CD14-positive monocyte (primary cell): ENCODE data around the gene COL2A1. TPM values are rescaled to one million over a fixed set of nuclear protein-coding genes. Genes with fewer than 3 reads are reported as not detected.

ENCODE experiments used
- DNase-seq, 3 donors: peaks; one replicate each; pipeline ENCODE4 v3.0.0-alpha.2; 2011 to 2022
- H2AFZ ChIP-seq: 2 replicates; pipeline ENCODE4 v1.6.0; 2012; ENCODE audit warnings: mild to moderate bottlenecking, low read depth, low read length, inconsistent platforms; ENCODE audit not compliant: insufficient read depth, poor library complexity, severe bottlenecking
- H3K27ac ChIP-seq, 2 donors: 1 replicate in 1 of 2; 2 replicates in 1 of 2; pipeline ENCODE4 v1.5.1; 2012 to 2013; ENCODE audit warnings: low read length in 2 of 2, control low read depth in 1 of 2, inconsistent platforms in 1 of 2, low read depth in 1 of 2, mild to moderate bottlenecking in 1 of 2
- H3K27me3 ChIP-seq, 2 donors: one replicate each; pipeline versions ENCODE4 v1.6.0 to v1.6.1; 2011 to 2013; ENCODE audit warnings: low read length in 2 of 2; ENCODE audit not compliant: control insufficient read depth in 2 of 2, insufficient read depth in 2 of 2
- H3K36me3 ChIP-seq, 2 donors: replicated peaks in 1 of 2; 1 replicate in 1 of 2; 2 replicates in 1 of 2; pipeline versions ENCODE4 v1.5.1 to v1.6.1; 2012 to 2013; ENCODE audit warnings: low read length in 2 of 2, control low read depth in 1 of 2, inconsistent platforms in 1 of 2, mild to moderate bottlenecking in 1 of 2; ENCODE audit not compliant: insufficient read depth in 2 of 2, control insufficient read depth in 1 of 2
- H3K4me1 ChIP-seq, 2 donors: 1 replicate in 1 of 2; 2 replicates in 1 of 2; pipeline versions ENCODE4 v1.5.1 to v1.6.1; 2012 to 2013; ENCODE audit warnings: low read length in 2 of 2, control low read depth in 1 of 2, inconsistent platforms in 1 of 2, mild to moderate bottlenecking in 1 of 2, moderate library complexity in 1 of 2; ENCODE audit not compliant: insufficient read depth in 2 of 2, control insufficient read depth in 1 of 2
- H3K4me2 ChIP-seq: replicated peaks from 2 replicates; pipeline ENCODE3; 2012; ENCODE audit warnings: low read length, moderate library complexity, mild to moderate bottlenecking; ENCODE audit not compliant: poor library complexity, severe bottlenecking; ENCODE audit errors: extremely low read depth
- H3K4me3 ChIP-seq, 3 experiments: fragments of 200-600 bp in 1 of 3; sonication (generic) in 1 of 3; replicated peaks in 1 of 3; 1 replicate in 2 of 3; 2 replicates in 1 of 3; pipeline ENCODE4 v1.5.1; 2011 to 2013; ENCODE audit warnings: low read length in 3 of 3, mild to moderate bottlenecking in 3 of 3, control low read depth in 2 of 3, low read depth in 2 of 3, inconsistent platforms in 1 of 3, moderate library complexity in 1 of 3
- H3K79me2 ChIP-seq: 2 replicates; pipeline ENCODE4 v1.6.0; 2012; ENCODE audit warnings: mild to moderate bottlenecking, control low read depth, inconsistent platforms, low read length, moderate library complexity; ENCODE audit not compliant: insufficient read depth
- H3K9ac ChIP-seq: 2 replicates; pipeline ENCODE4 v1.6.0; 2017; ENCODE audit warnings: low read length, mild to moderate bottlenecking; ENCODE audit not compliant: insufficient read depth, poor library complexity, severe bottlenecking
- H3K9me3 ChIP-seq, 2 donors: replicated peaks in 1 of 2; 1 replicate in 1 of 2; 2 replicates in 1 of 2; pipeline versions ENCODE4 v1.5.1 to v1.6.1; 2012 to 2013; ENCODE audit warnings: low read length in 2 of 2, control low read depth in 1 of 2; ENCODE audit not compliant: control insufficient read depth in 1 of 2, insufficient read depth in 1 of 2
- H4K20me1 ChIP-seq: 2 replicates; pipeline ENCODE4 v1.6.0; 2012; ENCODE audit warnings: mild to moderate bottlenecking, low read length, control low read depth, moderate library complexity; ENCODE audit not compliant: insufficient read depth
- H3K27ac Mint-ChIP-seq, 7 donors: one replicate each; pipeline ENCODE4 v1.8.0; 2020; ENCODE audit warnings: mild to moderate bottlenecking in 7 of 7, mixed read lengths in 7 of 7, moderate library complexity in 6 of 7, inconsistent platforms in 2 of 7
- H3K27me3 Mint-ChIP-seq, 3 donors: one replicate each; pipeline ENCODE4 v1.8.0; 2021 to 2022; ENCODE audit warnings: low read depth in 3 of 3, mild to moderate bottlenecking in 3 of 3, mixed read lengths in 3 of 3, moderate library complexity in 3 of 3, inconsistent platforms in 1 of 3
- H3K36me3 Mint-ChIP-seq, 2 donors: one replicate each; pipeline ENCODE4 v1.8.0; 2020; ENCODE audit warnings: mixed read lengths in 2 of 2, inconsistent platforms in 1 of 2, mild to moderate bottlenecking in 1 of 2
- H3K4me1 Mint-ChIP-seq: one replicate; pipeline ENCODE4 v1.8.0; 2020; ENCODE audit warnings: mild to moderate bottlenecking, mixed read lengths
- H3K4me3 Mint-ChIP-seq, 2 donors: one replicate each; pipeline ENCODE4 v1.8.0; 2020; ENCODE audit warnings: mild to moderate bottlenecking in 2 of 2, mixed read lengths in 2 of 2, moderate library complexity in 1 of 2
- H3K9me3 Mint-ChIP-seq, 7 donors: one replicate each; pipeline ENCODE4 v1.8.0; 2020 to 2022; ENCODE audit warnings: mixed read lengths in 7 of 7, mild to moderate bottlenecking in 6 of 7, moderate library complexity in 6 of 7, inconsistent platforms in 2 of 7
- WGBS: methylation state at CpG from one replicate; pipeline ENCODE4 v1.1.5; 2013; ENCODE audit warnings: missing lambda C conversion rate; ENCODE audit not compliant: insufficient coverage; 5-methylcytosine and 5-hydroxymethylcytosine counted together
- intact Hi-C, 2 donors: fragments of 100-400 bp; cut with micrococcal nuclease; formaldehyde crosslinking; loops; one replicate each; pipeline versions ENCODE4 v1.15.0 to v1.15.1; 2023
- polyA plus RNA-seq, 3 donors: library from polyadenylated mRNA; depleted of rRNA in 1 of 3; unstranded in 2 of 3; stranded (reverse) in 1 of 3; fragments of 300-500 nt in 2 of 3; fragments of >200 nt in 1 of 3; fragmentation: Illumina TruSeq in 2 of 3; gene quantifications; 1 replicate in 2 of 3; 2 replicates in 1 of 3; pipeline ENCODE4 v1.2.3, GENCODE V29; 2012 to 2021
- TF ChIP-seq, protein P1 (sequence below): fragments of 200-600 bp; IDR thresholded peaks from one replicate; pipeline ENCODE4 v1.8.0; 2022; ENCODE audit warnings: antibody characterized with exemption, mild to moderate bottlenecking

COL2A1 gene
- polyA plus RNA-seq, 3 donors: not detected

DNA sequence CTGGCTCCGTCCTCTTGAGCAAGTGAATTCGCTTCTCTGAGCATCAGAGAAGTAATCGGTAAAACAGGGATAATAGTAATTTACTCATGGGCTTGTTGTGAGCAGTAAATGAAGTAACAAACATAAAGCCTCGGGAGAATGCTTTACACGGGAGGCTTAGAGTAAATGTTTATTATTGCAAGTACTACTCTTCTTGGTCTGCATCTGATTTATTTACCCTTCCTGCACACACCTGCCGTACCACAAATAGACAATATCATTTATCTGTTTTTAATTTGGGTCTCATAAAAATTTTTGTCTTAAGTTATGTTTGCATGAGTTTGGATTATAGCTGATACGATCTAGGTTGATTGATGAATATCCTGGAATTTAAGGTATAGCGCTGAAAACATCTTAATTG, 7.8 kb upstream of the COL2A1 start:
- H3K4me1 ChIP-seq: no peaks in the 10 kb centered on the region
- Mint-ChIP-seq H3K4me3 (no peak overlapping the region), H3K36me3 (no peaks in the 10 kb centered on the region), H3K27me3 (peaks cover 26 to 44% (median 27%) of the 10 kb centered on the region in 3 donors), H3K4me1 (no peaks in the 10 kb centered on the region), H3K9me3 (no peaks in the 10 kb centered on the region), H3K27ac (no peak overlapping the region)
- no CpG with 5 or more reads among the region's 8 CpGs for WGBS
- intact Hi-C loops: no loop called here
- DNase-seq: no peak
- H3K4me3 ChIP-seq: no peak overlapping the region
- no peaks in the 10 kb centered on the region for H4K20me1 ChIP-seq
- no peak overlapping the region for H3K9ac ChIP-seq
- no peak overlapping the region for H2AFZ ChIP-seq
- H3K4me2 ChIP-seq: no peak overlapping the region
- no peaks in the 10 kb centered on the region for H3K79me2 ChIP-seq
- H3K36me3 ChIP-seq: no peaks in the 10 kb centered on the region
- no peak overlapping the region for H3K27ac ChIP-seq
- H3K27me3 ChIP-seq: peaks cover 17 to 27% of the 10 kb centered on the region in 2 donors
- H3K9me3 ChIP-seq: no peaks in the 10 kb centered on the region
- TF ChIP-seq, protein P1, sequence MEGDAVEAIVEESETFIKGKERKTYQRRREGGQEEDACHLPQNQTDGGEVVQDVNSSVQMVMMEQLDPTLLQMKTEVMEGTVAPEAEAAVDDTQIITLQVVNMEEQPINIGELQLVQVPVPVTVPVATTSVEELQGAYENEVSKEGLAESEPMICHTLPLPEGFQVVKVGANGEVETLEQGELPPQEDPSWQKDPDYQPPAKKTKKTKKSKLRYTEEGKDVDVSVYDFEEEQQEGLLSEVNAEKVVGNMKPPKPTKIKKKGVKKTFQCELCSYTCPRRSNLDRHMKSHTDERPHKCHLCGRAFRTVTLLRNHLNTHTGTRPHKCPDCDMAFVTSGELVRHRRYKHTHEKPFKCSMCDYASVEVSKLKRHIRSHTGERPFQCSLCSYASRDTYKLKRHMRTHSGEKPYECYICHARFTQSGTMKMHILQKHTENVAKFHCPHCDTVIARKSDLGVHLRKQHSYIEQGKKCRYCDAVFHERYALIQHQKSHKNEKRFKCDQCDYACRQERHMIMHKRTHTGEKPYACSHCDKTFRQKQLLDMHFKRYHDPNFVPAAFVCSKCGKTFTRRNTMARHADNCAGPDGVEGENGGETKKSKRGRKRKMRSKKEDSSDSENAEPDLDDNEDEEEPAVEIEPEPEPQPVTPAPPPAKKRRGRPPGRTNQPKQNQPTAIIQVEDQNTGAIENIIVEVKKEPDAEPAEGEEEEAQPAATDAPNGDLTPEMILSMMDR: no peak

DNA sequence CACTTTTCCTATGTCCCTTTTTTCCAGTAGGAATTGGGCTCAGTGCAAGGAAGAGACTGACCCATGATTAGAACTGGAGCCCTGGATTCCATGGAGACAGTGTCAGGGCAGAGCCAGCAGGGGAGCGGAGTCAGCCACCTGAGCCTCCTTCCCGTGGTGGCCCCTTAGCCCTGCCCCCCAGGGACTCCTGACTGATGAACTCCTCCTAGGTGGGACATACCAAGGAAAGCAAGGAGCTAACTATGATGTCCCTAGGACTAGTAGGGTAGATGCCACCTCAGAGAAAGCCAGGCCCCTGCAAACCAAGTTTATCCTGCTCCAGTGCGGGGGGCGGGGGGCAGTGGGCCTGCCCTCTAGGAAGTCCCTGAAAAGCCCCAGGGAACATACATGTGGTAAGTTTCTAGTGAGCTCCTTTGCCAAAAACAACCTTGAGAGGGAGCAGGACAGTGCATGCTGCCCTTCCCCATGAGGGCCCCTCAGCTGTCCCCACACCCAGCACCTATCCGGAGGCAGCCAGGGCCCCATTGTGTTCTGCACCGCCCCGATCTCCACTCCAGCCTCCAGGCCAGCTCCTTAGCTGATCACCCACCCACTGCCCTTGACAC, 6.2 kb upstream of the COL2A1 start:
- Histone ChIP-seq H3K79me2 (no peaks in the 10 kb centered on the region), H3K36me3 (no peaks in the 10 kb centered on the region), H3K4me2 (no peak overlapping the region), H3K27ac (no peak overlapping the region), H4K20me1 (no peaks in the 10 kb centered on the region), H3K27me3 (peaks cover 32 to 40% of the 10 kb centered on the region in 2 donors), H3K4me3 (no peak overlapping the region), H3K4me1 (no peaks in the 10 kb centered on the region), H2AFZ (no peak overlapping the region), H3K9ac (no peak overlapping the region), H3K9me3 (no peaks in the 10 kb centered on the region)
- peaks cover 0 to 2% (median 0%) of the 10 kb centered on the region in 7 donors for H3K9me3 Mint-ChIP-seq
- H3K36me3 Mint-ChIP-seq: no peaks in the 10 kb centered on the region
- H3K4me3 Mint-ChIP-seq: no peak overlapping the region
- peaks cover 33 to 52% (median 40%) of the 10 kb centered on the region in 3 donors for H3K27me3 Mint-ChIP-seq
- no peak for DNase-seq
- H3K27ac Mint-ChIP-seq: no peak overlapping the region
- TF ChIP-seq, protein P1: no peak
- intact Hi-C loops: no loop called here
- WGBS: 85% methylated on average over 6 of the region's 7 CpGs
- H3K4me1 Mint-ChIP-seq: no peaks in the 10 kb centered on the region
